Inferior parietal cortex (tissue), 1 donor: ENCODE data around the gene INO80C.
A peak's percentile ranks its signal among the peaks of the same experiment; 100 is the strongest.
"Not testable (repeated sequence)": the region's sequence is repeated elsewhere in the genome, so short reads cannot be mapped to it uniquely, and the experiment has no call there.

Source experiments
- DNase-seq: peaks from one replicate; pipeline ENCODE4 v3.0.0-alpha.2; 2016; ENCODE audit errors: extremely low spot score

Gene INO80C

GRCh38 chr18:35460736-35461161 is 37.0 kb downstream of the INO80C start:
- no peak for DNase-seq

- no peak for DNase-seq
Observed at GRCh38 chr18:35459997-35460396, 37.8 kb downstream of the INO80C start.

- no peak for DNase-seq
Observed at GRCh38 chr18:35458677-35459441, 38.9 kb downstream of the INO80C start.

- no peak for DNase-seq
Observed at GRCh38 chr18:35458271-35458670, 39.5 kb downstream of the INO80C start.

GRCh38 chr18:35457140-35457704 is 40.5 kb downstream of the INO80C start:
- no peak for DNase-seq

GRCh38 chr18:35455926-35456763 is 41.6 kb downstream of the INO80C start:
- no peak for DNase-seq

GRCh38 chr18:35454803-35455202 is 43.0 kb downstream of the INO80C start:
- no peak for DNase-seq

GRCh38 chr18:35453065-35453464 is 44.7 kb downstream of the INO80C start:
- DNase-seq = not testable (repeated sequence)

- DNase-seq = no peak
Observed at GRCh38 chr18:35451916-35452315, 45.8 kb downstream of the INO80C start.

GRCh38 chr18:35451032-35451431 is 46.7 kb downstream of the INO80C start:
- no peak for DNase-seq

- DNase-seq = peak; percentile 65
Observed at GRCh38 chr18:35444636-35445035, 53.1 kb downstream of the INO80C start.

GRCh38 chr18:35443847-35444246 is 53.9 kb downstream of the INO80C start:
- no peak for DNase-seq

- no peak for DNase-seq
Observed at GRCh38 chr18:35443434-35443833, 54.3 kb downstream of the INO80C start.

GRCh38 chr18:35442701-35443100 is 55.1 kb downstream of the INO80C start:
- DNase-seq = no peak

GRCh38 chr18:35441857-35442595 is 55.7 kb downstream of the INO80C start:
- DNase-seq = no peak

- no peak for DNase-seq
Observed at GRCh38 chr18:35438480-35439234, 59.1 kb downstream of the INO80C start.

GRCh38 chr18:35437836-35438235 is 59.9 kb downstream of the INO80C start:
- DNase-seq = no peak

- no peak for DNase-seq
Observed at GRCh38 chr18:35436076-35436649, 61.6 kb downstream of the INO80C start.

- DNase-seq = no peak
Observed at GRCh38 chr18:35435401-35435800, 62.4 kb downstream of the INO80C start.

- no peak for DNase-seq
Observed at GRCh38 chr18:35432565-35433001, 65.2 kb downstream of the INO80C start.

GRCh38 chr18:35431374-35431741 is 66.4 kb downstream of the INO80C start:
- no peak for DNase-seq
